ENCODE data around the gene C16orf87. TPM values are rescaled to one million over a fixed set of nuclear protein-coding genes. Genes with fewer than 3 reads are reported as not detected.
"Not testable (repeated sequence)": the region's sequence is repeated elsewhere in the genome, so short reads cannot be mapped to it uniquely, and the experiment has no call there.

C16orf87 gene
- total RNA-seq, 1 experiment from 2014 or later, result 10.8 TPM

- DNase-seq (ENCODE audit: low read depth), result no peak
These were observed 30.5 kb downstream of the C16orf87 start for GRCh38 chr16:46800494-46800893.

DNA sequence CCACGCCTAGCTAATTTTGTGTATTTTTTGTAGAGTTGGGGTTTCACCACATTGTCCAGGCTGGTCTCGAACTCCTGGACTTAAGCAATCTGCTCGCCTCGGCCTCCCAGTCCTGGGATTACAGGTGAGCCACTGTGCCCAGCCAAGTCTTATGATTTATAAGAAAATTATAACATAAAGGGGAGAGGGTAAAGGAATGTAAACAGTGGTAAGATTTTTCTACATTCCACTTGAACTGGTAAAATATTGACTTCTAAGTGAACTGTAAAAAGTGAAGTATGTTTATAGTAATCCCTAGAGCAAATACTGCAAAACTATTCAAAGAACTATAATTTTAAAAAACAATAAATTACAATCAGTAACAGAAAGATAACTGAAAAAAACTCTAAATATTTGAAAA is 33.5 kb downstream of the C16orf87 start:
- DNase-seq (ENCODE audit: low read depth), result no peak

DNA sequence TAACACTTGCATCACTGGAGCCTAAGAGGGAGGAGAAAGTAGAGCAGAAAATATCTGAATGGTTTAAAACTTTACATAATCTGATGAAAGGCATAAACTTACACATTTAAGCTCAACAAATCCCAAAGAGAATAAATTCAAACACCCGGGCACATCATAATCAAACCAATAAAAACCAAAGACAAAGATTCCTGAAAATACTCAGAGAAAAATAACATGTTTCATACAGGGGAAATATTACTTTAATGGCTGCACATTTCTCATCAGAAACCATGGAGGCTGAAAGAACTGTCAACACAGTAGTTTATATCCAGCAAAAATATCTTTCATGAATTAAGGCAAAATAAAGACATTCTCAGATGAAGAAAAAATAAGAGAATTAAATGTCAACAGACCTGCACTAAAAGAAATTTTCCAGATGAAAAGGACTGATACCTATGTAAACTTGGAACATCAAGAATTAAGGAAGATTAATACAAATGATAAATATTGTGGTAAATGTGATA is 34.2 kb downstream of the C16orf87 start:
- DNase-seq (ENCODE audit: low read depth), result no peak

- no peak for DNase-seq (ENCODE audit: low read depth)
These were observed 37.1 kb downstream of the C16orf87 start for GRCh38 chr16:46793841-46794240.

DNA sequence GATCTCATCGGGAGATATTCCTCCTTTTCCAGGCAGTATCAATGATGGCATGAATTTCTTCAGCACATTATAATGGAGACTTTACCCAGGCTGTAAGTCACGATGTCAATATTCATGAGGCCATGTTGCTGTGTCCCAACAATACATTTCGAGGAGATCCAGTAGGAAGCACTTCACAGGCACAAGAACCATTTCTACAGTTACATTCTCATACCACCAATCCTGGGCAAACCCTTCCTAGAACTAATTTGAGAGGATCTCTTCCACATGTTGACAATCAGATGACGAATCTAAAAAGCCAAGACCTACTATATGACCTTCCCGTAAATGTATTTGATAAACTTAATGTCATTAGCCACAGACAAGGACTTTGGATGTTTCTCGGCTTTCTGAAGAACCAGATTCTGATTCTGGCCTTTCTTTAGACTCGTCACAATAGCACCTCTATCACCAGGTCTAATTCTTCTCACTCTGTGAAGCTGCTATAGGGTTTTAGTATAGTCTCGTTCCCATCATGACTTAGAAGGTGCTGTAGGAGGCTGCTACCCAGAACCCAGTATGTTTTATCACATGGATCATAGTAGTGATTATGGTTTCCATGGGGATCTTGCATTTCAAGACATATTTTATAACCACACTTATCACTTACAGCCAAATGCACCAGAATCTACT is 40.2 kb downstream of the C16orf87 start:
- DNase-seq (ENCODE audit: low read depth), result no peak

GRCh38 chr16:46789499-46790414 is 41.2 kb downstream of the C16orf87 start:
- peak; percentile 43 for DNase-seq (ENCODE audit: low read depth)

GRCh38 chr16:46788891-46789474 is 42.0 kb downstream of the C16orf87 start:
- DNase-seq (ENCODE audit: low read depth), result no peak

DNA sequence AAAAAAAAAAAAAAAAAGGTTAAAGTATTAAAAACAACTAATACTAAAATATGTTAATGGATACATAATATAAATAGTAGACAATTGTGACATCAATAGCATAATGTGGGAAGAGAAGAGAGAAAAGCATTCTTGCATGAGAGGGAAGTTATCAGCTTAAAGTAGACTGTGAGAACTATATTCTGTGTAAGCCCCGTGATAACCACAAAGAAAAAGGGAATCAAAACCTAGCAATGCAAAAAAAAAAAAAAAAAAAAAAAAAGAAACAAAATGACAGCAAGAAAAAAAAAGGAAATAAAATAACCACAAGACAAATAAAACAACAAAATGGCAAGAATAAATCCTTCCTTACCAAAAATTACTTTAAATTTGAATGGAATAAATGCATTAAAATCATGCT is 43.1 kb downstream of the C16orf87 start:
- DNase-seq (ENCODE audit: low read depth), result no peak

GRCh38 chr16:46785076-46785845 is 45.7 kb downstream of the C16orf87 start:
- no peak for DNase-seq (ENCODE audit: low read depth)

DNA sequence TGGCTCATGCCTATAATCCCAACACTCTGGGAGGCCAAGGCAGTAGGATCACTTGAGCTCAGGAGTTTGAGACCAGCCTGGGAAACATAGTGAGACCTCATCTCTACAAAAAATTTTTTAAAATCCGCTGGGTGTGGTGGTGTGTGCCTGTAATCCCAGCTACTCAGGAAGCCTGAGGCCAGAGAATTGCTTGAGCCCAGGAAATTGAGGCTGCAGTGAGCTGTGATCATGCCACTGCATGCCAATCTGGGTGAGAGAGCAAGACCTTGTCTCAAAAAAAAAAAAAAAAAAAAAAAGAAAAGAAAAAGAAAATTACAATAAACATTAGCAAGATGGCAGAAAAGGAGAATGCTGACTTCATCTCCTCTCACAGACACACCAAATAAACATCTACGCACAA is 46.4 kb downstream of the C16orf87 start:
- not testable (repeated sequence) for DNase-seq (ENCODE audit: low read depth)

DNA sequence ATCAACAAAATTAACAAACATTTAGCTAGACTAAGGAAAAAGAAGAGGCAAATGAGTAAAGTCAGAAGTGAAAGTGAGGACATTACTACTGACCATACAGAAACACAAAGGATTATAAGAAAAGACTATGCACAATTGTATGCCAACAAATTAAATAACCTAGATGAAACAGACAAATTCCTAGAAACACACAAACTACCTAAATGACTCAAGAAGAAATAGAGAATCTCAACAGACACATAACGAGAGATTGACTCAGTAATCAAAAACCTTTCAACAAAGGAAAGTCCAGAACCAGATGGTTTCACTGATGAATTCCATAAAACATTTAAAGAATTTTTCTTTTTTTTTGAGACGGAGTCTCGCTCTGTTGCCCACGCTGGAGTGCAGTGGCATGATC is 47.2 kb downstream of the C16orf87 start:
- DNase-seq (ENCODE audit: low read depth), result no peak

DNA sequence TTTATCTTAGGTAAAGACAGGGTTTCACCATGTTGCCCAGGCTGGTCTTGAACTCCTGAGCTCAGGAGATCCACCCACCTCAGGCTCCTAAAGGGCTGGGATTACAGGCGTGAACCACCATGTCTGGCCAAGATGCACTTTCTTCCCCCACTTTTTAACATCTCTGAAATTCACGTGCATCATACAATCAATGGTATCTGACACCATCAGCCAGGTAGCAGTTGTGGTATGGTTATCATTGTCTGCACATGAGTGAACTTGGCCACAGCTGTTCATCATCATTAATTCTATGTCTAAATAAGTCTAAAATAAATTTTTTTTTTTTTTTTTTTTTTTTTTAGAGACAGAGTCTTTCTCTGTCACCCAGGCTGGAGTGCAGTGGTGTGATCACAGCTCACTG is 48.7 kb downstream of the C16orf87 start:
- DNase-seq (ENCODE audit: low read depth), result no peak

DNA sequence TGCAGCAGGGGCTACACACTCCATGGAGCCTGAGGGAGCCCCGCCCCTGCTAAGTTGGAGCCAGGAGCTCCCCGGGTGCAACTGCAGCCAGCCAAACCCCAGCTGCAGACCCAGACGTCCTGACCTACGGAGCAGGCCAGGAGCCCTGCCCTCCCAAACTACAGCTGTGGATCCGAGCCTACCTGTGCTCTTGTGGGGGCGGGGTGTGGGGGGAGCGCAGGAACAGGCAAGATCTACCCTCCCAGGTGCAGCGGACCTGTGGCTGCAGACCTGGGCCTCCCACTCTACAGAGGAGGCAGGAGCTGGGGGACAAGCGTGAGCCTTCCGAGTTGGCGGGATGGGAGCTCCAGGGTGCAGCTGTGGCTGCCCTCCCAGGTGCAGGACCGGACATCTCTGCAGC is 53.2 kb downstream of the C16orf87 start:
- DNase-seq (ENCODE audit: low read depth), result no peak

DNA sequence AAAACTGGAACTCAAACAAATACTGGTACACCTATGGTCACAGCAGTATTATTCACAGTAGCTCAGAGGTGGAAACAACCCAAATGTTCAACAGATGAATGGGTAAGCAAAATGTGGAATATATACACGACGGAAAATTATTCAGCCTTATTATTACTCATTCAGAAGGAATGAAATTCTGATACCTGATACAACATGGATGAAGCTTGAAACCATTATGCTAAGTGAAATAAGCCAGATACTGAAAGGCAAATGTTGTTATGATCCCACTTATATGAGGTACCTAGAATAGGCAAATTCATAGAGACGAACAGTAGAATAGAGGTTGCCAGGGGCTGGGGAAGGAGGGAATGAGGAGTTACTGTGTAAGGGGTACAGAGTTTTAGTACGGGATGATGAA is 55.8 kb downstream of the C16orf87 start:
- no peak for DNase-seq (ENCODE audit: low read depth)

DNA sequence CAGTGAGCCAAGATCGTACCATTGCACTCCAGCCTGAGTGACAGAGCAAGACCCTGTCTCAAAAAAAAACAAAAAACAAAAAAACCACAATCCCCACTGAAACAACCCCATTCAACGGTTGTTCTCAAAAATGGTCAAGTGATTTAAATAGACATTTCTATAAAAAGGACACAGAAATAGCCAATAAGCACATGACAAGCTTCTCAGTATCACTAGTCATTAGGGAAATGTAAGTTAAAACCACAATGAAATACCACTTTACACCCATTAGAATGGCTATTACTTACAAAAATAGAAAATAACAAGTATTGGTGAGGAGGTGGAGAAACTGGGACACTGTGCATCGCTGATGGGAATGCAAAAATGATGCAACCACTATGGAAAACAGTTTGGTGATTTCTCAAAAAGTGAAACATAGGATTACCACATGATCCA is 56.2 kb downstream of the C16orf87 start:
- DNase-seq (ENCODE audit: low read depth), result no peak

GRCh38 chr16:46772463-46772862 is 58.5 kb downstream of the C16orf87 start:
- DNase-seq (ENCODE audit: low read depth), result no peak

- no peak for DNase-seq (ENCODE audit: low read depth)
These were observed 62.2 kb downstream of the C16orf87 start for GRCh38 chr16:46768809-46769208.

DNA sequence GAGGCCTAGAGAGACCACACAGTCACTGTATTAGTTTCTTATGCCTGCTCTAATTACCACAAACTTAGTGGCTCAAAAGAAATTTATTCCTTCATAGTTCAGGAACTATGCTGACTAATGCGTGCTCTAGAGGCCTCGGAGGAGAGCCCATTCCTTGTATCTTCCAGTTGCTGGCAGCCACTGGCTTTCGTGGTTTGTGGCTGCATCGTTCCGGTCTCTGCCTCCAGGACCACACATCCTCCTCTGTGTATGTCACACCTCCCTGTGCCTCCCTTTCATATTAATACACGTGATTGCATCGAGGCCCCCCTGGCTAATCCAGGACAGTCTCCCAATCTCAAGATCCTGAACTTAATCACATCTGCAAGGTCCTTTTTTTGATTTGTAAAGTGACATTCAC is 65.9 kb downstream of the C16orf87 start:
- peak; percentile 69 for DNase-seq (ENCODE audit: low read depth)

DNA sequence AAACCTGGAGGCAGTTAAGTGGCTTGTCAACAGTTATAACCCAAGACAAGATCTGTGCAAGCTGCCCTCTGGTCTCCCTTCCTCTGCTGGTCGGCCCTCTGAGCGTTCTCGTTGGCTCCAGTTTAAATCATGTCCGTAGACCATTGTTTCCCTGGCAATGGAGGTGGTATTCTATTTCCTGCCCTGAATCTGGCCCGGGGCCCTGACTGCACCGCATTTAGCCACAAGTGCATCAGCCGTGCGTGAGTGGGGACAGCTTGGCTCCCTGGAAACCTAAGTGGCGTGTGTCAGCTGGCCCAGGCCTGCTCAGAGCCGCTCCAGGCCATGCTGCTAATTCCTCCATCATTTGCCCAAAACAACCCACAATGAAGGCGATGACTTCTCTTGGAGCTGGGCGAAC is 67.8 kb downstream of the C16orf87 start:
- peak; percentile 61 for DNase-seq (ENCODE audit: low read depth)

DNA sequence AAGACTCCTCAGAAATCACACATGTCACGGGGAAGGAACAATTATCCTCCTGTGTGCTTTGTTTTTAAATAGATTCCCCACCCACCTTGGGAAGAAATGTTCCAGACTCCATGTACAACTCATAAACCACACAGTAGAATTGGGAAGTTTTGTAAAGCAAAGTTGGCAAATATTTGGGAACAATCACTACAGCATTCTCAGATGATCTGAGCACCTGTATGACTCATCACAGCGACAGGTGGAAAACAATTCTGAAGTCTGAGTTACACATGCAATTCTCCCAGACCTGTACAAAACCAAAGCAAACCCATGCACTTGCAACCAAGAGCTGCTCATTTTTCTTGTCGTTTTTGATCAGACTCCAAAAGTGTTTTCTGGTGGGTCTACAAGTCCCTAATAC is 68.4 kb downstream of the C16orf87 start:
- no peak for DNase-seq (ENCODE audit: low read depth)

DNA sequence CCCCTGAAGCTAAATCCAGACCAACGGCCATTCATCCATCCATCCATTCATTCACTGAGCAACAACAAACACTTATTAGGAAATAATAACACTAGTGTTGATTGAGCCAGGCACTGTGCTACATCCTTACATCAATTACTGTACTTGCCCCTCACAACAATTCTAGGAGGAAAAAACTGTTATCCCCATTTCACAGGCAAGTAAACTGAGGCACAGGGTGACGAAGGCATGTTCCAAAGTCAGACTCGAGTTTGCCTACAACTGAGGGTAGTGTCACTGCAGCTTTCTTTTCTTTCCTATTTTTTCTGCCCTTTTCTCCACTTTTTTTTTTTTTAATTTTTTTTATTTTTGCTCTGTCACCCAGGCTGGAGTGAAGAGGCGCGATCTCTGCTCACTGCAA is 71.7 kb downstream of the C16orf87 start:
- no peak for DNase-seq (ENCODE audit: low read depth)
